SU-DHL-6 (cell line): ENCODE results near the gene ISCA1.

Source experiments
- H2AFZ ChIP-seq: fragments of 200-600 bp; sonication (generic); 2 replicates; pipeline ENCODE4 v1.6.1; 2014; ENCODE audit warnings: low read depth, mild to moderate bottlenecking, moderate library complexity, mixed read lengths, antibody characterized with exemption, low read length; ENCODE audit not compliant: severe bottlenecking
- H3F3A ChIP-seq: fragments of 200-600 bp; shearing (Covaris generic); 2 replicates; pipeline ENCODE4 v1.6.0; 2016; ENCODE audit warnings: antibody characterized with exemption, mild to moderate bottlenecking; ENCODE audit not compliant: insufficient read depth
- H3K27ac ChIP-seq: fragments of 200-600 bp; sonication (generic); 2 replicates; pipeline ENCODE4 v1.5.1; 2016; ENCODE audit warnings: low read depth, mild to moderate bottlenecking, low read length, moderate library complexity, mixed read lengths
- H3K27me3 ChIP-seq: fragments of 200-600 bp; sonication (generic), shearing (Covaris generic); 2 replicates; pipeline ENCODE4 v1.6.0; 2014; ENCODE audit warnings: mild to moderate bottlenecking, low read length
- H3K36me3 ChIP-seq: fragments of 200-600 bp; sonication (generic); 2 replicates; pipeline ENCODE4 v1.6.1; 2014; ENCODE audit warnings: mild to moderate bottlenecking, low read length, mixed read lengths
- H3K4me2 ChIP-seq: fragments of 300-600, 200-600 bp; shearing (Covaris generic), sonication (generic); 2 replicates; pipeline ENCODE4 v1.6.0; 2014; ENCODE audit warnings: low read length, low read depth, mild to moderate bottlenecking; ENCODE audit not compliant: poor library complexity, severe bottlenecking
- H3K4me3 ChIP-seq: fragments of 200-600 bp; sonication (generic); 2 replicates; pipeline ENCODE4 v1.5.1; 2014; ENCODE audit warnings: antibody characterized with exemption, low read length, mild to moderate bottlenecking, mixed read lengths; ENCODE audit not compliant: insufficient read depth, poor library complexity, severe bottlenecking
- H3K79me2 ChIP-seq: fragments of 200-600 bp; sonication (generic); 2 replicates; pipeline ENCODE4 v1.6.1; 2014; ENCODE audit warnings: mild to moderate bottlenecking, low read length, moderate library complexity; ENCODE audit not compliant: insufficient read depth
- H3K9ac ChIP-seq: fragments of 200-600 bp; sonication (generic); 2 replicates; pipeline ENCODE4 v1.7.0; 2014; ENCODE audit warnings: mild to moderate bottlenecking, low read length
- H3K9me2 ChIP-seq: fragments of 200-600 bp; sonication (generic); replicated peaks from 2 replicates; pipeline ENCODE4 v1.6.1; 2014; ENCODE audit warnings: low read length; ENCODE audit not compliant: insufficient read depth
- H3K9me3 ChIP-seq: fragments of 200-600 bp; sonication (generic); 2 replicates; pipeline ENCODE4 v1.6.1; 2014; ENCODE audit warnings: low read length, mixed read lengths; ENCODE audit not compliant: insufficient read depth
- H4K20me1 ChIP-seq: fragments of 200-600 bp; sonication (generic); 2 replicates; pipeline ENCODE4 v1.6.1; 2014; ENCODE audit warnings: low read depth, mild to moderate bottlenecking, antibody characterized with exemption, low read length, moderate library complexity, mixed read lengths
- CTCF ChIP-seq: fragments of 200-600 bp; sonication (generic); IDR thresholded peaks from one replicate; pipeline ENCODE4 v1.5.1; 2017; ENCODE audit warnings: antibody characterized with exemption, mild to moderate bottlenecking, low read length, moderate library complexity; ENCODE audit not compliant: insufficient read depth, poor library complexity, severe bottlenecking
- EZH2phosphoT487 ChIP-seq: fragments of 200-600 bp; sonication (generic), shearing (Covaris generic); conservative IDR thresholded peaks from 2 replicates; pipeline ENCODE4 v1.6.1; 2018; ENCODE audit warnings: mild to moderate bottlenecking, antibody characterized with exemption, low read length, moderate library complexity, mixed read lengths

The ISCA1 gene

DNA sequence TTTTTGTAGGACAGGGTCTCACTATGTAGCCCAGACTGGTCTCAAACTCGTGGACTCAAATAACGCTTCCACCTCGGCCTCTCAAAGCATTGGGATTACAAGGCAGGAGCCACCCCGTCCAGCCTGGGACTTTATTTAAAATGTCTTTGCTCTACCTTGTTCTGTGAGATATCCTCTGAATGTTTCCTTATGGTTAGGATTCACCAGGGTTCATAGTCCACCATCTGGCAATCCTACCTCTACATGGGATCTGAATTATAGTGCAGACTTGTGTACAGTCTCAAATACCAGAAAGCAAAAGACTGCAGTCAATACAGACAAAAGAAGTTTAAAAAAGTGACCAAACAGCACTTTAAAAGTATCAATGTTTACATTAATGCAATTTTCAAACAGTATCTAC lies 10.1 kb downstream of the ISCA1 start:
- no peak overlapping the region for H3K27ac ChIP-seq
- H3K27me3 ChIP-seq = no peaks in the 10 kb centered on the region
- H3K9me2 ChIP-seq = no peaks in the 10 kb centered on the region
- 0 out of 2 replicates have a peak, but pooled peaks cover 4% of the 10 kb centered on the region for H3F3A ChIP-seq
- H3K4me3 ChIP-seq = no peak overlapping the region
- H4K20me1 ChIP-seq = no peaks in the 10 kb centered on the region
- no peak overlapping the region for H3K4me2 ChIP-seq
- H3K9ac ChIP-seq = no peak overlapping the region
- peaks cover 22% of the 10 kb centered on the region for H3K79me2 ChIP-seq
- TF ChIP-seq CTCF (no peak), EZH2phosphoT487 (no peak)
- H3K36me3 ChIP-seq = peaks cover 18% of the 10 kb centered on the region; the same call in 1 of the 2 replicates
- no peaks in the 10 kb centered on the region for H3K9me3 ChIP-seq
- H2AFZ ChIP-seq = no peak overlapping the region

GRCh38 chr9:86263876-86264275 lies 18.5 kb downstream of the ISCA1 start:
- H3K4me3 ChIP-seq = no peak overlapping the region
- no peaks in the 10 kb centered on the region for H3F3A ChIP-seq
- H3K9ac ChIP-seq = no peak overlapping the region
- no peak overlapping the region for H3K27ac ChIP-seq
- H3K27me3 ChIP-seq = no peaks in the 10 kb centered on the region
- H3K9me2 ChIP-seq = no peaks in the 10 kb centered on the region
- no peak overlapping the region for H2AFZ ChIP-seq
- H3K4me2 ChIP-seq = no peak overlapping the region
- peaks cover 11% of the 10 kb centered on the region; the same call in 1 of the 2 replicates for H3K79me2 ChIP-seq
- no peaks in the 10 kb centered on the region for H4K20me1 ChIP-seq
- no peak for TF ChIP-seq EZH2phosphoT487
- TF ChIP-seq CTCF = no peak
- H3K9me3 ChIP-seq = no peaks in the 10 kb centered on the region
- H3K36me3 ChIP-seq = no peaks in the 10 kb centered on the region

GRCh38 chr9:86262492-86262891 lies 19.8 kb downstream of the ISCA1 start:
- no peak overlapping the region for H3K9ac ChIP-seq
- H3K9me3 ChIP-seq = no peaks in the 10 kb centered on the region
- no peak for TF ChIP-seq CTCF
- no peak for TF ChIP-seq EZH2phosphoT487
- no peak overlapping the region for H2AFZ ChIP-seq
- H3K27me3 ChIP-seq = no peaks in the 10 kb centered on the region
- H4K20me1 ChIP-seq = no peaks in the 10 kb centered on the region
- no peak overlapping the region for H3K4me3 ChIP-seq
- H3K36me3 ChIP-seq = no peaks in the 10 kb centered on the region
- H3F3A ChIP-seq = no peaks in the 10 kb centered on the region
- peaks cover 5% of the 10 kb centered on the region; the same call in 1 of the 2 replicates for H3K79me2 ChIP-seq
- H3K4me2 ChIP-seq = no peak overlapping the region
- no peak overlapping the region for H3K27ac ChIP-seq
- no peaks in the 10 kb centered on the region for H3K9me2 ChIP-seq

DNA sequence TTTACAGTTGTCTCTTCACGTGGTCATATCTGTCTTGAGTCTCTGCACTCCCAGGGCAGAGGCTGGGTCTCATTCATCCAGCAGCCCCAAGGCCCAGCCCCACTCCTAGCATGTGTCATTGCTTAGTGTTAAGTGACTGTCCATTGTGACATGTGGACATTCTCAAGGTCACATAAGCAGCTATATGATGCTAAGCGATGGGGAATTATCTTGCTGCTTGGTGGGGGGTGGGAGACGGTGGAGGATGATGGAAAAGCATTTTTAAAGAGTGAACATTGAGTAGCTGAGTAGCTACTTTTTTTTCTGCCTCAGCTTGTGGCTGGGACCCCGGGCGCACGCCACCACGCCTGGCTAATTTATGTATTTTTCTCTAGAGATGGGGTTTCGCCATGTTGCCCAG lies 22.8 kb downstream of the ISCA1 start, which contains the start of gene C9orf153:
Gene C9orf153, minus strand, starts transcription at position 101 of the 400 bp plus-strand sequence. CDS start 30,054 bp downstream, outside the sequence.
- Histone ChIP-seq H3K79me2 (no peaks in the 10 kb centered on the region), H3K4me2 (no peak within 1 kb of the TSS), H3K9ac (no peak within 1 kb of the TSS), H3K4me3 (no peak within 1 kb of the TSS), H3K36me3 (no peaks in the 10 kb centered on the region), H3K9me3 (no peaks in the 10 kb centered on the region), H2AFZ (no peak within 1 kb of the TSS), H3K27me3 (no peaks in the 10 kb centered on the region), H4K20me1 (no peaks in the 10 kb centered on the region), H3F3A (no peaks in the 10 kb centered on the region), H3K9me2 (no peaks in the 10 kb centered on the region), H3K27ac (no peak within 1 kb of the TSS)
- TF ChIP-seq CTCF (no peak), EZH2phosphoT487 (no peak)
